HepG2 (cell line): ENCODE data around the gene GMEB2. TPM values are rescaled to one million over a fixed set of nuclear protein-coding genes. Genes with fewer than 3 reads are reported as not detected.
A peak's percentile ranks its signal among the peaks of the same experiment; 100 is the strongest.

ENCODE experiments used
- ARID4A ChIP-seq: sonication (generic); formaldehyde crosslinking; IDR thresholded peaks from 2 replicates; pipeline ENCODE4 v1.5.0; 2020; ENCODE audit warnings: mild to moderate bottlenecking, missing genetic modification reagents, borderline replicate concordance
- CREBL2 ChIP-seq: sonication (generic); formaldehyde crosslinking; IDR thresholded peaks from 2 replicates; pipeline ENCODE4 v1.8.1; 2023; ENCODE audit warnings: missing genetic modification reagents, mild to moderate bottlenecking, borderline replicate concordance
- FIP1L1 ChIP-seq: fragments of 200-400 bp; formaldehyde crosslinking; IDR thresholded peaks from 2 replicates; pipeline ENCODE4 v1.6.1; 2018; ENCODE audit warnings: low read depth, mild to moderate bottlenecking, low read length, moderate library complexity, borderline replicate concordance; ENCODE audit not compliant: insufficient read depth
- GLMP ChIP-seq: sonication (generic); formaldehyde crosslinking; IDR thresholded peaks from 2 replicates; pipeline ENCODE4 v1.9.0; 2021; ENCODE audit warnings: missing genetic modification reagents, mild to moderate bottlenecking, borderline replicate concordance
- MAX ChIP-seq: IDR thresholded peaks from 2 replicates; pipeline ENCODE4 v1.6.1; 2012; ENCODE audit warnings: inconsistent platforms
- MAZ ChIP-seq, 2 experiments: sonication (generic) in 1 of 2; formaldehyde crosslinking in 1 of 2; IDR thresholded peaks; 2 replicates each; pipeline versions ENCODE4 v1.5.0 to v1.6.1; 2012 to 2020; ENCODE audit warnings: low read depth in 2 of 2, mild to moderate bottlenecking in 2 of 2, borderline replicate concordance in 1 of 2, improper control_type of control experiment in 1 of 2, low read length in 1 of 2, missing genetic modification reagents in 1 of 2, moderate library complexity in 1 of 2
- MTF2 ChIP-seq: sonication (generic); formaldehyde crosslinking; IDR thresholded peaks from 2 replicates; pipeline ENCODE4 v1.5.0; 2020; ENCODE audit warnings: missing genetic modification reagents, borderline replicate concordance
- NR1H2 ChIP-seq: sonication (generic); formaldehyde crosslinking; IDR thresholded peaks from 2 replicates; pipeline ENCODE4 v1.8.1; 2022; ENCODE audit warnings: low read depth, missing genetic modification reagents, borderline replicate concordance
- PRPF4 ChIP-seq: fragments of 200-400 bp; formaldehyde crosslinking; IDR thresholded peaks from 2 replicates; pipeline ENCODE4 v1.6.1; 2016; ENCODE audit warnings: low read length, low read depth; ENCODE audit not compliant: poor library complexity, severe bottlenecking
- RXRB ChIP-seq: IDR thresholded peaks from 2 replicates; pipeline ENCODE4 v1.6.1; 2016; ENCODE audit warnings: borderline replicate concordance, missing genetic modification reagents, missing compliant biosample characterization
- SATB2 ChIP-seq: sonication (generic); formaldehyde crosslinking; IDR thresholded peaks from 2 replicates; pipeline ENCODE4 v1.5.0; 2020; ENCODE audit warnings: missing genetic modification reagents
- SMAD1 ChIP-seq: sonication (generic); formaldehyde crosslinking; IDR thresholded peaks from 2 replicates; pipeline ENCODE4 v1.4.0; 2020; ENCODE audit warnings: missing genetic modification reagents, low read depth, mild to moderate bottlenecking, borderline replicate concordance
- SOX5 ChIP-seq: IDR thresholded peaks from 2 replicates; pipeline ENCODE4 v1.6.1; 2016; ENCODE audit warnings: borderline replicate concordance
- SP2 ChIP-seq: sonication (generic); formaldehyde crosslinking; IDR thresholded peaks from 2 replicates; pipeline ENCODE4 v1.5.1; 2020; ENCODE audit warnings: mild to moderate bottlenecking, missing genetic modification reagents
- TRAFD1 ChIP-seq: sonication (generic); formaldehyde crosslinking; IDR thresholded peaks from 2 replicates; pipeline ENCODE4 v1.5.1; 2020; ENCODE audit warnings: missing genetic modification reagents, mild to moderate bottlenecking, borderline replicate concordance
- ZNF121 ChIP-seq: sonication (generic); formaldehyde crosslinking; IDR thresholded peaks from 2 replicates; pipeline ENCODE4 v1.5.0; 2020; ENCODE audit warnings: mild to moderate bottlenecking, missing genetic modification reagents
- ZNF468 ChIP-seq: sonication (generic); formaldehyde crosslinking; IDR thresholded peaks from 2 replicates; pipeline ENCODE4 v1.8.0; 2022; ENCODE audit warnings: mild to moderate bottlenecking, moderate library complexity, missing genetic modification reagents
- ZNF567 ChIP-seq: sonication (generic); formaldehyde crosslinking; IDR thresholded peaks from 2 replicates; pipeline ENCODE4 v1.8.1; 2023; ENCODE audit warnings: mild to moderate bottlenecking, missing genetic modification reagents, borderline replicate concordance
- ZNF607 ChIP-seq: sonication (generic); formaldehyde crosslinking; IDR thresholded peaks from 2 replicates; pipeline ENCODE4 v1.5.1; 2020; ENCODE audit warnings: missing genetic modification reagents, mild to moderate bottlenecking, borderline replicate concordance
- ZSCAN25 ChIP-seq: sonication (generic); formaldehyde crosslinking; IDR thresholded peaks from 2 replicates; pipeline ENCODE4 v1.8.0; 2022; ENCODE audit warnings: mild to moderate bottlenecking, missing genetic modification reagents
- polyA plus RNA-seq, 8 experiments: library from polyadenylated mRNA; depleted of rRNA in 3 of 8; stranded (reverse) in 7 of 8; unstranded in 1 of 8; fragments of >200 nt; fragmentation: Illumina TruSeq in 4 of 8; extraction: Trizol in 4 of 8; gene quantifications; 2 replicates each; pipeline versions ENCODE4 v1.2.1 to v1.2.3, GENCODE V29; 2011 to 2016; ENCODE audit warnings: low read depth in 4 of 8, missing spikeins in 1 of 8, mixed read lengths in 1 of 8; ENCODE audit not compliant: insufficient read depth in 1 of 8
- total RNA-seq, 5 experiments: library from RNA; depleted of rRNA; stranded (reverse); fragments of >200 nt; fragmentation: Illumina TruSeq; extraction: Trizol; gene quantifications; 2 replicates each; pipeline ENCODE4 v1.2.3, GENCODE V29; 2016; ENCODE audit warnings: low read depth in 1 of 5

GMEB2 gene
- total and polyA plus RNA-seq, 2 of the 13 experiments (the other 11 are each of a cell fraction or from before 2014, with no cell fraction given): 10.6 to 12.4 TPM

- peak; percentile 22; the same call in 1 of the 2 replicates for TF ChIP-seq SOX5 (CRISPR knock-in tag)
- peak; percentile 61; the same call in 1 of the 2 replicates for TF ChIP-seq ZNF121 (CRISPR knock-in tag)
- no peak; the same call in 1 of the 2 replicates for TF ChIP-seq ZNF567
- TF ChIP-seq MAZ (IDR thresholded peaks at IDR 0.05; ENCODE audit: borderline replicate concordance, low read depth, low read length): peak; percentile 91
- TF ChIP-seq MAZ (CRISPR knock-in tag; IDR thresholded peaks at IDR 0.05; ENCODE audit: low read depth): peak; percentile 97
- peak; percentile 97 for TF ChIP-seq MTF2
- peak; percentile 92; the same call in 1 of the 2 replicates for TF ChIP-seq NR1H2 (CRISPR knock-in tag)
- peak; percentile 99 for TF ChIP-seq ARID4A (CRISPR knock-in tag)
- TF ChIP-seq CREBL2 (CRISPR knock-in tag): peak; percentile 48; the same call in 1 of the 2 replicates
- peak; percentile 98 for TF ChIP-seq TRAFD1
- peak; percentile 96 for TF ChIP-seq SATB2
- TF ChIP-seq SMAD1 (CRISPR knock-in tag): peak; percentile 74; the same call in 1 of the 2 replicates
- TF ChIP-seq ZNF607: 0 out of 2 replicates have a peak, but pooled peaks have one; percentile 97
- TF ChIP-seq PRPF4: no peak
- peak; percentile 92 for TF ChIP-seq MAX
- TF ChIP-seq ZNF468 (CRISPR knock-in tag): peak; percentile 92
- TF ChIP-seq GLMP (CRISPR knock-in tag): no peak; the same call in 1 of the 2 replicates
- peak; percentile 77 for TF ChIP-seq SP2 (CRISPR knock-in tag)
- TF ChIP-seq ZSCAN25 (CRISPR knock-in tag): peak; percentile 93
- no peak for TF ChIP-seq FIP1L1
- TF ChIP-seq RXRB (CRISPR knock-in tag): peak; percentile 66; the same call in 1 of the 2 replicates
Observed at GRCh38 chr20:63657937-63658748, 31.2 kb upstream of the GMEB2 start, which contains the start of gene RTEL1 (continued).
